GM12878 (cell line): ENCODE results near the gene CD248. TPM values are rescaled to one million over a fixed set of nuclear protein-coding genes. Genes with fewer than 3 reads are reported as not detected.

Source experiments
- ATF7 ChIP-seq: fragments of 450-650 bp; IDR thresholded peaks from 2 replicates; pipeline ENCODE4 v1.6.1; 2016; ENCODE audit warnings: low read depth, mild to moderate bottlenecking
- BACH1 ChIP-seq: fragments of 450-650 bp; IDR thresholded peaks from 2 replicates; pipeline ENCODE4 v1.6.1; 2017; ENCODE audit warnings: mild to moderate bottlenecking, borderline replicate concordance
- BHLHE40 ChIP-seq, 2 experiments: fragments of 450-650 bp in 1 of 2; IDR thresholded peaks; 2 replicates each; pipeline ENCODE4 v1.6.1; 2011 to 2017; ENCODE audit warnings: low read depth in 2 of 2, borderline replicate concordance in 1 of 2, improper control_type of control experiment in 1 of 2, low read length in 1 of 2, mild to moderate bottlenecking in 1 of 2
- CHD1 ChIP-seq: IDR thresholded peaks from 2 replicates; pipeline ENCODE4 v1.6.1; 2012; ENCODE audit warnings: low read depth, low read length, improper control_type of control experiment
- CREB1 ChIP-seq: IDR thresholded peaks from 2 replicates; pipeline ENCODE4 v1.6.1; 2012; ENCODE audit warnings: low read depth, mild to moderate bottlenecking, inconsistent platforms
- ETV6 ChIP-seq, 2 experiments: fragments of 450-650 bp in 1 of 2; IDR thresholded peaks in 1 of 2; conservative IDR thresholded peaks in 1 of 2; 2 replicates each; pipeline ENCODE4 v1.6.1; 2014; ENCODE audit warnings: antibody characterized with exemption in 1 of 2, borderline replicate concordance in 1 of 2, low read depth in 1 of 2, mild to moderate bottlenecking in 1 of 2, moderate library complexity in 1 of 2
- EZH2 ChIP-seq: IDR thresholded peaks from 2 replicates; pipeline ENCODE4 v1.6.1; 2012; ENCODE audit warnings: low read depth, mild to moderate bottlenecking, control low read depth, inconsistent platforms, low read length, borderline replicate concordance; ENCODE audit not compliant: control insufficient read depth
- IRF4 ChIP-seq: IDR thresholded peaks from 2 replicates; pipeline ENCODE4 v1.6.1; 2011; ENCODE audit warnings: low read depth, low read length
- KDM1A ChIP-seq: fragments of 200-600 bp; sonication (generic); IDR thresholded peaks from 2 replicates; pipeline ENCODE4 v1.6.1; 2016; ENCODE audit warnings: borderline replicate concordance
- LARP7 ChIP-seq: fragments of 450-650 bp; IDR thresholded peaks from 2 replicates; pipeline ENCODE4 v1.6.1; 2017; ENCODE audit warnings: mild to moderate bottlenecking
- NR2C1 ChIP-seq: fragments of 450-650 bp; IDR thresholded peaks from 2 replicates; pipeline ENCODE4 v1.6.1; 2017; ENCODE audit warnings: antibody characterized with exemption, mild to moderate bottlenecking, moderate library complexity
- NRF1 ChIP-seq: conservative IDR thresholded peaks from 2 replicates; pipeline ENCODE4 v1.6.1; 2011; ENCODE audit warnings: mild to moderate bottlenecking, low read depth, low read length, improper control_type of control experiment
- PAX5 ChIP-seq: IDR thresholded peaks from 2 replicates; pipeline ENCODE4 v1.6.1; 2011; ENCODE audit warnings: low read depth, low read length, borderline replicate concordance
- POLR2AphosphoS5 ChIP-seq: IDR thresholded peaks from 2 replicates; pipeline ENCODE4 v1.6.1; 2011; ENCODE audit warnings: mild to moderate bottlenecking, low read length, inconsistent platforms
- RBBP5 ChIP-seq: fragments of 200-600 bp; sonication (generic); conservative IDR thresholded peaks from 2 replicates; pipeline ENCODE4 v1.6.1; 2016
- RCOR1 ChIP-seq: conservative IDR thresholded peaks from 2 replicates; pipeline ENCODE4 v1.6.1; 2012; ENCODE audit warnings: low read depth, low read length, improper control_type of control experiment
- TBL1XR1 ChIP-seq: IDR thresholded peaks from 2 replicates; pipeline ENCODE4 v1.6.1; 2012; ENCODE audit warnings: low read depth, low read length, improper control_type of control experiment
- TCF12 ChIP-seq: IDR thresholded peaks from 2 replicates; pipeline ENCODE4 v1.6.1; 2011; ENCODE audit warnings: low read depth, mild to moderate bottlenecking, low read length
- ZNF24 ChIP-seq: fragments of 450-650 bp; IDR thresholded peaks from 2 replicates; pipeline ENCODE4 v1.6.1; 2017; ENCODE audit warnings: antibody characterized with exemption, mild to moderate bottlenecking
- ZNF622 ChIP-seq: fragments of 450-650 bp; IDR thresholded peaks from 2 replicates; pipeline ENCODE4 v1.6.1; 2017; ENCODE audit warnings: mild to moderate bottlenecking, inconsistent platforms
- polyA plus RNA-seq, 11 experiments: library from polyadenylated mRNA; depleted of rRNA in 4 of 11; unstranded in 6 of 11; stranded (reverse) in 5 of 11; fragments of >200 nt; fragmentation: Nextera tagmentation in 4 of 11; fragmentation: Illumina TruSeq in 1 of 11; extraction: Ambion mirVana in 4 of 11; extraction: Trizol in 1 of 11; gene quantifications; 1 replicate in 1 of 11; 2 replicates in 10 of 11; pipeline versions ENCODE4 v1.2.1 to v1.2.3, GENCODE V29; 2011 to 2016; ENCODE audit warnings: inconsistent platforms in 2 of 11, missing spikeins in 2 of 11, low read depth in 1 of 11
- total RNA-seq, 4 experiments: library from RNA; depleted of rRNA in 3 of 4; stranded (reverse); fragments of >200 nt in 3 of 4; fragmentation: Illumina TruSeq in 1 of 4; extraction: Trizol in 1 of 4; gene quantifications; 2 replicates each; pipeline versions ENCODE4 v1.2.1 to v1.2.3, GENCODE V29; 2013 to 2021
- TF ChIP-seq, protein P1 (sequence below): fragments of 450-650 bp; IDR thresholded peaks from 2 replicates; pipeline ENCODE4 v1.6.1; 2016; ENCODE audit warnings: mild to moderate bottlenecking
- TF ChIP-seq, protein P2 (sequence below): IDR thresholded peaks from 2 replicates; pipeline ENCODE4 v1.6.1; 2011; ENCODE audit warnings: borderline replicate concordance, low read depth, mild to moderate bottlenecking, moderate library complexity, low read length; ENCODE audit not compliant: insufficient read depth, poor library complexity, severe bottlenecking
- TF ChIP-seq, protein P3 (sequence below): fragments of 450-650 bp; IDR thresholded peaks from 2 replicates; pipeline ENCODE4 v1.6.1; 2016; ENCODE audit warnings: mild to moderate bottlenecking

CD248 gene
- total and polyA plus RNA-seq, 10 of the 15 experiments (the other 5 are each of a cell fraction or from before 2014, with no cell fraction given), result 0.10 to 0.21 (median 0.20) TPM; not detected in 7

DNA sequence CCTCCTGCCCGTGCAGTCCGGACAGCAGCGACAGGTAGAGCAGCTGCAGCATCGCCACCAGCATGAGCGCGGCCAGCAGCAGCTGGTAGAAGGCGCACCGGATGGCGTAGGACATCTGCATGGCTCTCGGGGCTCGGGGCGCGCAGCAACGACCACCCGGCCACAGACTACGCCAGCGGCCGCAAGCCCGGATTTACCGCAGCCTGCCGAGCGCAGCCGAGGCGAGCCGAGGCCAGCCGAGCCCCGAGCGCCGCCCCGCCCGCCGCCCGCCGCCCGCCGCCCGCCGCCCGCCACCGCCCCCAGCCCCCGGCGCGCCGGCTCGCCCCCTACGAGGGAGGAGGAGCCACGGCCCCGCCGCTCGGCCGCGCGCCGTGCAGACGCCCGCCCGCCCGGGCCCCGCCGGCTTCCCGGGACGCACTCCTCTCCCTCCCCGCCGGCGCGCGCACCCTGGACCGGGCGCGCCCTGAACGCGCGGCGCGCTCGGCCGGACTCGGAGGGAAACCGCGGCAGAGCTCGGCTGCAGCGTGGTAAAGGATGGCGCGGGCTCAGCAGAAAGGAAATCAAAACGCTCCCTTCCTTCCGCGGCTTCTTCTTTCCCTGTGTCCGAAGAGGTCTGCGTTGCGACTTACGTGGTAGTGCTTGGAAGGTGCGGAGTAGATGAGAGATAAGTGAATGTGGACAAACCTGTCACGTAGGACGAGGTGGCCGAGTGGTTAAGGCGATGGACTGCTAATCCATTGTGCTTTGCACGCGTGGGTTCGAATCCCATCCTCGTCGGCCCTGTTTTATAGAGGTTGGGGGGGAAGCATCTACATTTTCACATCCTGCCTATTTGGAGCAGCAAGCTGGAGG is 30.8 kb upstream of the CD248 start, which contains the start of gene B4GAT1 (continued):
- TF ChIP-seq, protein P1, sequence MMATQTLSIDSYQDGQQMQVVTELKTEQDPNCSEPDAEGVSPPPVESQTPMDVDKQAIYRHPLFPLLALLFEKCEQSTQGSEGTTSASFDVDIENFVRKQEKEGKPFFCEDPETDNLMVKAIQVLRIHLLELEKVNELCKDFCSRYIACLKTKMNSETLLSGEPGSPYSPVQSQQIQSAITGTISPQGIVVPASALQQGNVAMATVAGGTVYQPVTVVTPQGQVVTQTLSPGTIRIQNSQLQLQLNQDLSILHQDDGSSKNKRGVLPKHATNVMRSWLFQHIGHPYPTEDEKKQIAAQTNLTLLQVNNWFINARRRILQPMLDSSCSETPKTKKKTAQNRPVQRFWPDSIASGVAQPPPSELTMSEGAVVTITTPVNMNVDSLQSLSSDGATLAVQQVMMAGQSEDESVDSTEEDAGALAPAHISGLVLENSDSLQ, result peak; percentile 40; the same call in 1 of the 2 replicates
- TF ChIP-seq KDM1A, result no peak
- peak; percentile 50 for TF ChIP-seq BACH1
- TF ChIP-seq, protein P2, sequence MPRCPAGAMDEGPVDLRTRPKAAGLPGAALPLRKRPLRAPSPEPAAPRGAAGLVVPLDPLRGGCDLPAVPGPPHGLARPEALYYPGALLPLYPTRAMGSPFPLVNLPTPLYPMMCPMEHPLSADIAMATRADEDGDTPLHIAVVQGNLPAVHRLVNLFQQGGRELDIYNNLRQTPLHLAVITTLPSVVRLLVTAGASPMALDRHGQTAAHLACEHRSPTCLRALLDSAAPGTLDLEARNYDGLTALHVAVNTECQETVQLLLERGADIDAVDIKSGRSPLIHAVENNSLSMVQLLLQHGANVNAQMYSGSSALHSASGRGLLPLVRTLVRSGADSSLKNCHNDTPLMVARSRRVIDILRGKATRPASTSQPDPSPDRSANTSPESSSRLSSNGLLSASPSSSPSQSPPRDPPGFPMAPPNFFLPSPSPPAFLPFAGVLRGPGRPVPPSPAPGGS, result no peak
- 0 out of 2 replicates have a peak, but pooled peaks have one; percentile 75 for TF ChIP-seq RBBP5
- TF ChIP-seq RCOR1, result 0 out of 2 replicates have a peak, but pooled peaks have one; percentile 64
- peak; percentile 78 for TF ChIP-seq CREB1
- TF ChIP-seq TBL1XR1, result peak; percentile 86
- TF ChIP-seq PAX5, result no peak
- TF ChIP-seq ZNF24, result peak; percentile 100
- no peak for TF ChIP-seq CHD1
- peak; percentile 62; the same call in 1 of the 2 replicates for TF ChIP-seq TCF12
- TF ChIP-seq IRF4, result peak; percentile 71
- TF ChIP-seq LARP7, result peak; percentile 77; the same call in 1 of the 2 replicates
- peak in 1 of 2 experiments; percentile 58; a peak in 2 of 4 replicates for TF ChIP-seq BHLHE40 (IDR thresholded peaks at IDR 0.05; ENCODE audit: borderline replicate concordance in 1 of 2, low read depth in 2 of 2, low read length in 1 of 2)
- 0 out of 2 replicates have a peak, but pooled peaks have one; percentile 28 for TF ChIP-seq ATF7
- TF ChIP-seq ZNF622, result no peak
- TF ChIP-seq EZH2, result no peak
- TF ChIP-seq NRF1, result no peak; the same call in 1 of the 2 replicates
- no peak for TF ChIP-seq NR2C1
- TF ChIP-seq, protein P3, sequence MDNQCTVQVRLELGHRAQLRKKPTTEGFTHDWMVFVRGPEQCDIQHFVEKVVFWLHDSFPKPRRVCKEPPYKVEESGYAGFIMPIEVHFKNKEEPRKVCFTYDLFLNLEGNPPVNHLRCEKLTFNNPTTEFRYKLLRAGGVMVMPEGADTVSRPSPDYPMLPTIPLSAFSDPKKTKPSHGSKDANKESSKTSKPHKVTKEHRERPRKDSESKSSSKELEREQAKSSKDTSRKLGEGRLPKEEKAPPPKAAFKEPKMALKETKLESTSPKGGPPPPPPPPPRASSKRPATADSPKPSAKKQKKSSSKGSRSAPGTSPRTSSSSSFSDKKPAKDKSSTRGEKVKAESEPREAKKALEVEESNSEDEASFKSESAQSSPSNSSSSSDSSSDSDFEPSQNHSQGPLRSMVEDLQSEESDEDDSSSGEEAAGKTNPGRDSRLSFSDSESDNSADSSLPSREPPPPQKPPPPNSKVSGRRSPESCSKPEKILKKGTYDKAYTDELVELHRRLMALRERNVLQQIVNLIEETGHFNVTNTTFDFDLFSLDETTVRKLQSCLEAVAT, result 0 out of 2 replicates have a peak, but pooled peaks have one; percentile 16
- TF ChIP-seq ETV6 (conservative IDR thresholded peaks at IDR 0.05 in 1 of 2, IDR thresholded peaks at IDR 0.05 in 1 of 2; ENCODE audit: borderline replicate concordance in 1 of 2, low read depth in 1 of 2), result no peak
- TF ChIP-seq POLR2AphosphoS5, result peak; percentile 54; the same call in 1 of the 2 replicates
